ENCODE measurements around the gene CMTM3. TPM values are rescaled to one million over a fixed set of nuclear protein-coding genes. Genes with fewer than 3 reads are reported as not detected.

The CMTM3 gene
- total and polyA plus RNA-seq, 12 donors, result 6.6 to 19.9 (median 7.9) TPM

DNA sequence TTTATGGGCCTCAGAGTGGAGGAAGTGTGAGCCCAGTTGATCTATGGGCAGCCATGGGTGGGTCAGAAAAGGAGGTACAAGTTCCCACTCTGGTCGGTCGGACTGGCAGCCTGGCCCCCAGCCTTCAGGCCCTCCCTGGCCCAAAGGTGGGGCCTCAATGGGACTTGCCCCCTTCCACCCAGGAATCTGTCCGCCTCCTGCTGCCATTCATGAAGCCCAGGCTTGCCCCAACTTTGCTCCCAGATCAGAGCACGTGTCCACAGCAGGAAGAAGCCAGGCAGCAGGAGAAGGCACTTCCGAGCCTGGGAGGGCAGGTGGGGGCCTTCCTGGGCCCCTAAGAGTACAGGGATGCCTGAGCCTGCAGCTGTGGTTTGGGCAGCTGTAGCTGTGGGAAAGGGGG, 3.0 kb upstream of the CMTM3 start:
- peaks cover 0 to 5% (median 0%) of the 10 kb centered on the region in 7 donors for H3K27me3 ChIP-seq
- H3K36me3 ChIP-seq, result no peaks in the 10 kb centered on the region
- ATAC-seq (no peak), DNase-seq (no peak)
- TF ChIP-seq, protein P1, sequence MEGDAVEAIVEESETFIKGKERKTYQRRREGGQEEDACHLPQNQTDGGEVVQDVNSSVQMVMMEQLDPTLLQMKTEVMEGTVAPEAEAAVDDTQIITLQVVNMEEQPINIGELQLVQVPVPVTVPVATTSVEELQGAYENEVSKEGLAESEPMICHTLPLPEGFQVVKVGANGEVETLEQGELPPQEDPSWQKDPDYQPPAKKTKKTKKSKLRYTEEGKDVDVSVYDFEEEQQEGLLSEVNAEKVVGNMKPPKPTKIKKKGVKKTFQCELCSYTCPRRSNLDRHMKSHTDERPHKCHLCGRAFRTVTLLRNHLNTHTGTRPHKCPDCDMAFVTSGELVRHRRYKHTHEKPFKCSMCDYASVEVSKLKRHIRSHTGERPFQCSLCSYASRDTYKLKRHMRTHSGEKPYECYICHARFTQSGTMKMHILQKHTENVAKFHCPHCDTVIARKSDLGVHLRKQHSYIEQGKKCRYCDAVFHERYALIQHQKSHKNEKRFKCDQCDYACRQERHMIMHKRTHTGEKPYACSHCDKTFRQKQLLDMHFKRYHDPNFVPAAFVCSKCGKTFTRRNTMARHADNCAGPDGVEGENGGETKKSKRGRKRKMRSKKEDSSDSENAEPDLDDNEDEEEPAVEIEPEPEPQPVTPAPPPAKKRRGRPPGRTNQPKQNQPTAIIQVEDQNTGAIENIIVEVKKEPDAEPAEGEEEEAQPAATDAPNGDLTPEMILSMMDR (IDR thresholded peaks at IDR 0.05), result no peak
- peaks cover 0 to 27% (median 17%) of the 10 kb centered on the region in 9 donors for H3K4me1 ChIP-seq
- H3K27ac ChIP-seq, result no peak overlapping the region
- H3K9me3 ChIP-seq, result no peaks in the 10 kb centered on the region
- 96% methylated on average over 5 of the region's 5 CpGs for WGBS, 2 donors
- H3K4me3 ChIP-seq, result no peak overlapping the region
- intact Hi-C loops (cut with DNase I), result loop anchor here in 7 of 10 donors (5.0 to 10.0 kb wide), 5 partner anchors 87 to 263 kb away; no protein-coding TSS in a partner anchor

DNA sequence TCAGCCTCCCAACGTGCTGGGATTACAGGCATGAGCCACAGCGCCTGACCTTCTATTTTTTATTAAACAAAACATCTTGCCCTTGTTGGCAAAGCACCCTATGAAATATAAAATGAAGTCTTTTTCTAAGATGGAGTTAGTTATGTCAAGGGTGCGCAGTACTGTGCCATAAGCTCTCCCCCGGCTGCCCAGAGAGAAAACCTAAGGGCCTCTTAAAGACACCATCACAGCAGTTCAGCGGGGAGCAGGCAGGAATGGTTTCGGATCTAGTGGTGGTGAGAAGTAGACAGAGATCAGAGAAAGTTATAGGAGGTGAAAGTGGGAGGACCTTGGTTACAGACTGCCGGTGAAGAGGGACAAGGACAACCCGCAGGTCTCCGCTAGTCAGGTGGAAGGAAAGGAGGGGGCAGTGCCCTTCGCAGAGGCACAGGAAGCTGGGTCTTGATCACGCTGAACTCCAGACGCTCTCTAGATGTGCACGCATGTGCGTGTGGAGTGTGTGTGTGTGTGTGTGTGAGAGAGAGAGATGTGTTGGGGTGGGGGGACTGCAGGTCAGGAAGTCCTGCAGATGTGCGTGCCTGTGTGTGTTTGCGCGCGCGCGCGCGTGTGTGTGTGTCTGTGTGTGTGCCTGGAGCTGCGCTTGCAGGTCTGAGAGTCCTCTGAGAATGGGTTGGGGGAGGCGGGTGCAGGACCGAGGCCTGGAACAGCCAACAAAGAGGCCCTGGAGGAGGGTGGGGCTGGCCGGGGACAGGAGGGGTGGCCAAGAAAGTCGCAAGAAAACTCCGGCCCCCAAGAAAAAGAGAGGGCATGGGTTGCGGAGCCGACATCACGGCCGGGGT, 748 bp upstream of the CMTM3 start:
- peak; percentile 55 to 66 for DNase-seq
- H3K36me3 ChIP-seq, result peaks cover 0 to 10% (median 0%) of the 10 kb centered on the region in 9 donors
- 9 to 10% methylated on average over 32 of the region's 32 CpGs for WGBS, 2 donors
- peak overlapping the region; percentile 56 to 97 (median 79) for H3K4me3 ChIP-seq
- ATAC-seq, result peak; percentile 8 to 52 (median 40)
- intact Hi-C loops (cut with DNase I), result loop anchor here in 9 of 10 donors (1.0 to 10.0 kb wide), 9 partner anchors 51 to 261 kb away; partner anchors contain the start of genes TK2 (in 2 of the 9) and CKLF (in 1 of the 9)
- no peaks in the 10 kb centered on the region for H3K9me3 ChIP-seq
- H3K27me3 ChIP-seq, result peaks cover 0 to 5% (median 0%) of the 10 kb centered on the region in 7 donors
- TF ChIP-seq, protein P1 (IDR thresholded peaks at IDR 0.05), result no peak
- H3K4me1 ChIP-seq, result peaks cover 0 to 50% (median 29%) of the 10 kb centered on the region in 9 donors
- peak overlapping the region; percentile 88 to 99 (median 95) for H3K27ac ChIP-seq

DNA sequence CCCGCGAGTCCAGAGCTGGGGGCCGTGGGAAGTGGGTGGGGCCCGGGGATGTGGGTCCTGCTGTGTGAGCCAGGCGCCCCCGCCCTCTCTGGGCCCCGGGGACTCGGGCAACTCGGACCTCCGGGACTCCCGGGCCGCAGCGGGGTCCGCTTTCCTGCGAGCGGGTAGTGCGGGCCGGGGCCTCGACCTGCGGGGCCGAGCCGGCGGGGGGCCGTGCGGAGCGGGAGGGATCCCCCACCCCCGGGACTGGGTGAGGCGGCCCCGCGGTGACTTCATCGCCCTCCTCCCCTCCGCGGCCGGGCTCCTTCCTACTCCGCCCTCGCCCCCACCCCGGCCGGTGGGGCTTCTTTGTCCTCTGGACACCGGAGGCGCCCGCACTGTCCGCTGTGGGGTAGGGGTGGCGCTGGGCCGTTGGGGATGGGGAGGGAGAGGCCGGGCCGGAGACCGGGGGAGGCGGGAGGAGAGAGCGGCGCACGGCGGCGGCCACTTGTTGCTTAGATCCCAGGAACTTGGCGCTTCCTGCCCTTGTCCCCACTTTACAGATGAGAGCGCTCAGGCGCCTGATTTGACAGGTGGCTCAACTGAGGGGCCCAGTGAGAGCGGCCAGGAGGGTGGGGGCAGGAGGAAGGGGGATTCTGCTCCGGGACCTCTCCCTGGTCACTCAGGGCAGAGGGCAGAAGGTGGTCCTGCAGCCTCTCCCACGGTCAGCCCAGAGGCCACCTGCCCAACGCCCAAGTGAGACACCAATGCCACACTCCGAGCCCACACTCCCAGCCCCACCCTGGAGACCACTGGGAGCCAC, 874 bp downstream of the CMTM3 start:
- peaks cover 0 to 55% (median 32%) of the 10 kb centered on the region in 9 donors for H3K4me1 ChIP-seq
- peaks cover 0 to 5% (median 0%) of the 10 kb centered on the region in 7 donors for H3K27me3 ChIP-seq
- peak overlapping the region; percentile 88 to 99 (median 95) for H3K27ac ChIP-seq
- peak; percentile 61 to 69 (median 66) for ATAC-seq
- peaks cover 0 to 26% (median 8%) of the 10 kb centered on the region in 9 donors for H3K36me3 ChIP-seq
- peak; percentile 69 to 73 for DNase-seq
- intact Hi-C loops (cut with DNase I), result loop anchor here (2.0 to 10.0 kb wide), 14 partner anchors 48 to 262 kb away; partner anchors contain the start of genes CKLF (in 2 of the 10), TK2 (in 2 of the 10) and CMTM4 (in 1 of the 10)
- WGBS, 2 donors, result 10 to 18% methylated on average over 53 to 61 of the region's 61 CpGs
- TF ChIP-seq, protein P1 (IDR thresholded peaks at IDR 0.05), result peak in 2 of 9 donors; percentile 2 to 35
- no peaks in the 10 kb centered on the region for H3K9me3 ChIP-seq
- H3K4me3 ChIP-seq, result peak overlapping the region; percentile 56 to 97 (median 79)
